ENCODE results near the gene TP53. TPM values are rescaled to one million over a fixed set of nuclear protein-coding genes. Genes with fewer than 3 reads are reported as not detected.
A peak's percentile ranks its signal among the peaks of the same experiment; 100 is the strongest.

Gene TP53
- 100 to 1,000 TPM; 129 to 138 TPM for total RNA-seq

DNA sequence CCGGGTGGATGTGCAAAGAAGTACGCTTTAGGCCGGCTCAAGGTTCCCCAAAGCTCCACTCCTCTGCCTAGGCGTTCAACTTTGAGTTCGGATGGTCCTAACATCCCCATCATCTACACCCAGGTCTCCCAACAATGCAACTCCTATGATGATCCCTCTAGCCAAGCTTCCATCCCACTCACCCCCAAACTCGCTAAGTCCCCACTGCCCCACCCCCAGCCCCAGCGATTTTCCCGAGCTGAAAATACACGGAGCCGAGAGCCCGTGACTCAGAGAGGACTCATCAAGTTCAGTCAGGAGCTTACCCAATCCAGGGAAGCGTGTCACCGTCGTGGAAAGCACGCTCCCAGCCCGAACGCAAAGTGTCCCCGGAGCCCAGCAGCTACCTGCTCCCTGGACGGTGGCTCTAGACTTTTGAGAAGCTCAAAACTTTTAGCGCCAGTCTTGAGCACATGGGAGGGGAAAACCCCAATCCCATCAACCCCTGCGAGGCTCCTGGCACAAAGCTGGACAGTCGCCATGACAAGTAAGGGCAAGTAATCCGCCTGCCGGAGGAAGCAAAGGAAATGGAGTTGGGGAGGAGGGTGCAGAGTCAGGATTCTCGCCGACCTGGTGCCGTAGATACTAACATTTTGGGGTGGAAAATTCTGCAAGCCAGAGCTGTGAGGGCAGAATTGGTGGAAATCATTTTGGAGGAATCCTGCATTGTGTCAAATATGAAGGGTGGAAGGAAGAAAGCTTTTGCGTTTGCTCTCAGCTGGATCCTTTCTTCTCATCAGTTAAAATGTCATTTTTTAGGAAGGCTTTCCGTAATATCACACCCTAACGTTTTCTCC lies at the start of gene TP53:
TSS of gene TP53 (minus strand) at position 419 of the 836 bp plus-strand sequence. CDS start 10,896 bp downstream, outside the sequence.
- peak; percentile 95 for DNase-seq
- peak within 1 kb of the TSS; percentile 92 for H3K4me3 Mint-ChIP-seq
- intact Hi-C loops (cut with micrococcal nuclease): loop anchor here (5.0 kb wide), 2 partner anchors 55 to 105 kb away; partner anchors contain the start of genes MPDU1 and SHBG
- peak; percentile 58 for ATAC-seq
- H3K27ac Mint-ChIP-seq: peak within 1 kb of the TSS; percentile 99
- no peaks in the 10 kb centered on the region for H3K27me3 Mint-ChIP-seq
- no peaks in the 10 kb centered on the region for H3K9me3 Mint-ChIP-seq
- ChIA-PET CTCF (interaction anchor here (0.6 to 5.2 kb wide), 49 partner anchors 10 to 642 kb away, joined by 3 to 63 read pairs (median 5); partner anchors contain the start of genes ACAP1, ATP1B2, CD68 and EFNB3), POLR2A (interaction anchor here (0.5 to 6.3 kb wide), 68 partner anchors 13 to 1272 kb away, joined by 3 to 78 read pairs (median 4); partner anchors contain the start of genes ACAP1, ALOXE3, ATP1B2 and CD68)
- TF ChIP-seq, protein P1, sequence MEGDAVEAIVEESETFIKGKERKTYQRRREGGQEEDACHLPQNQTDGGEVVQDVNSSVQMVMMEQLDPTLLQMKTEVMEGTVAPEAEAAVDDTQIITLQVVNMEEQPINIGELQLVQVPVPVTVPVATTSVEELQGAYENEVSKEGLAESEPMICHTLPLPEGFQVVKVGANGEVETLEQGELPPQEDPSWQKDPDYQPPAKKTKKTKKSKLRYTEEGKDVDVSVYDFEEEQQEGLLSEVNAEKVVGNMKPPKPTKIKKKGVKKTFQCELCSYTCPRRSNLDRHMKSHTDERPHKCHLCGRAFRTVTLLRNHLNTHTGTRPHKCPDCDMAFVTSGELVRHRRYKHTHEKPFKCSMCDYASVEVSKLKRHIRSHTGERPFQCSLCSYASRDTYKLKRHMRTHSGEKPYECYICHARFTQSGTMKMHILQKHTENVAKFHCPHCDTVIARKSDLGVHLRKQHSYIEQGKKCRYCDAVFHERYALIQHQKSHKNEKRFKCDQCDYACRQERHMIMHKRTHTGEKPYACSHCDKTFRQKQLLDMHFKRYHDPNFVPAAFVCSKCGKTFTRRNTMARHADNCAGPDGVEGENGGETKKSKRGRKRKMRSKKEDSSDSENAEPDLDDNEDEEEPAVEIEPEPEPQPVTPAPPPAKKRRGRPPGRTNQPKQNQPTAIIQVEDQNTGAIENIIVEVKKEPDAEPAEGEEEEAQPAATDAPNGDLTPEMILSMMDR (IDR thresholded peaks at IDR 0.05): no peak
- H3K4me1 Mint-ChIP-seq (ENCODE audit: low read depth): peaks cover 33% of the 10 kb centered on the region
- H3K36me3 Mint-ChIP-seq (ENCODE audit: low read depth): peaks cover 50% of the 10 kb centered on the region

DNA sequence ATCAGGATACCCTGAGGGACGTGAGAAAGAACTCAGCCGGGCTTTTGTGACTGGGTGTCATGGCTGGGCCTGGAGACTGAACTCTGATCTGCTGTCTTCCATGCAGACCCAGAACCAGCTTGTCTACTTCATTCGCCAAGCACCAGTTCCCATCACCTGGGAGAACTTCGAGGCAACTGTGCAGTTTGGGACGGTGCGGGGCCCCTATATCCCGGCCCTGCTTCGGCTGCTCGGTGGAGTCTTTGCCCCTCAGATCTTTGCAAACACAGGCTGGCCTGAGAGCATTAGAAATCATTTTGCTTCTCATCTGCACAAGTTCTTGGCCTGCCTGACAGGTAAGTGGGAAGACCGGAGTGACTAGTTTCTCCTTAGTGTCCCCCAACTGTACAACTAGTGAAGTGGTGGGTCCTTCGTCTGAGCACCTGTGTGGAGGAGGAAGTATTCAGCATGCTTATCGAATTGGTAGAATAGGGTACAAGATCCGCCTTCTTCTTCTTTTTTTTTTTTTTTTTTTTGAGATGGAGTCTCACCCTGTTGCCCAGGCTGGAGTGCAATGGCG lies 45.8 kb upstream of the TP53 start:
- ATAC-seq (no peak), DNase-seq (no peak)
- H3K9me3 Mint-ChIP-seq: no peaks in the 10 kb centered on the region
- TF ChIP-seq, protein P1 (IDR thresholded peaks at IDR 0.05): no peak
- H3K4me3 Mint-ChIP-seq: no peak overlapping the region
- peaks cover 1% of the 10 kb centered on the region for H3K27me3 Mint-ChIP-seq
- no peak overlapping the region for H3K27ac Mint-ChIP-seq
- intact Hi-C loops (cut with micrococcal nuclease): no loop called here
- ChIA-PET CTCF (interaction anchor here (2.1 kb wide), 1 partner anchor 10 kb away, joined by 10 read pairs; no protein-coding TSS in a partner anchor), POLR2A (no interaction called here)
- no peaks in the 10 kb centered on the region for H3K4me1 Mint-ChIP-seq (ENCODE audit: low read depth)
- H3K36me3 Mint-ChIP-seq (ENCODE audit: low read depth): no peaks in the 10 kb centered on the region

DNA sequence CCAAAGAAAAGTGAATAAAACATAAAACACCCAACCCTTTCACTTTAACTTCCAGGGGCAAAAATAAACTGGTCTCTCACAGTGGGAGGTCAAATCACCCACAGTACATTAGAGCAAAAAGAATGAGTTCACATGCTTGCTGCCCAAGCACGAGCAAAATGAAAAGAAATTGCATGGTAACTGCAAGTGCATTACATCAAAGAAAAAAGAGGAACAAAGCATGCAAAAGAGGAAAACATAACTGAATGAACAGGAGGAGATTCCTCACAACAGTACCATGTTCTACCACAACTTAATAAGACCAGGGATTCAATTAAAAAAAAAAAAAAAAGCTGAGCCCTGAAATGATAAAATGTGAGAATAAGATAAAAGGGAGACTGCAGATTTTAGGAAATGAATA lies 42.5 kb upstream of the TP53 start:
- no peak for DNase-seq
- CTCF ChIA-PET: interaction anchor here (0.7 kb wide), 1 partner anchor 14 kb away, joined by 3 read pairs; no protein-coding TSS in a partner anchor
- POLR2A ChIA-PET: interaction anchor here (1.2 kb wide), 1 partner anchor 15 kb away, joined by 3 read pairs; no protein-coding TSS in a partner anchor
- Mint-ChIP-seq H3K36me3 (ENCODE audit: low read depth) (no peaks in the 10 kb centered on the region), H3K27ac (no peak overlapping the region), H3K4me3 (no peak overlapping the region), H3K9me3 (no peaks in the 10 kb centered on the region), H3K4me1 (ENCODE audit: low read depth) (no peaks in the 10 kb centered on the region), H3K27me3 (peaks cover 4% of the 10 kb centered on the region)
- ATAC-seq: no peak
- intact Hi-C loops (cut with micrococcal nuclease): no loop called here
- TF ChIP-seq, protein P1 (IDR thresholded peaks at IDR 0.05): no peak

DNA sequence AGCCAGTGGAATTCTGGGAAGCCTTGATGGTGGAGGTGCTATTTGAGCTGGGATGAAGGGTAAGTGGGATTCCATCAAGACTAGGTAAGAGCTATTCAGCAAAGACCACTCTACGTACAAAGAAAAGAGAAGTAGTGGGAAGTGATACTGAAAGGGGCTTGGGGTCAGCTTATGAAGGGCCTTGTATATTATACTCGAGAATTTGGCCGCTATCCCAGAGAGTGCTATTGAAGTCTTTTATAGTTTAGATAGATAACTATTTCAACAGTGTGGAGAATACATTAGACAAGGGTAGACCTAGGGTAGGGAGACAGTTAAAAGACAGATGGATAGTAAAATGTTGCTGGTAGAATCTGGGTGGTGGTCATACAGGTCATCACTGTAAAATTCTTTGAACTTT lies 40.6 kb upstream of the TP53 start:
- CTCF ChIA-PET: interaction anchor here (2.3 kb wide), 1 partner anchor 10 kb away, joined by 6 read pairs; the partner anchor contains the start of gene DNAH2
- peaks cover 10% of the 10 kb centered on the region for H3K27me3 Mint-ChIP-seq
- no peak for ATAC-seq
- POLR2A ChIA-PET: no interaction called here
- no peaks in the 10 kb centered on the region for H3K4me1 Mint-ChIP-seq (ENCODE audit: low read depth)
- no peaks in the 10 kb centered on the region for H3K36me3 Mint-ChIP-seq (ENCODE audit: low read depth)
- H3K9me3 Mint-ChIP-seq: no peaks in the 10 kb centered on the region
- no peak overlapping the region for H3K27ac Mint-ChIP-seq
- no peak for DNase-seq
- TF ChIP-seq, protein P1 (IDR thresholded peaks at IDR 0.05): no peak
- no peak overlapping the region for H3K4me3 Mint-ChIP-seq
- intact Hi-C loops (cut with micrococcal nuclease): no loop called here
